Measurements from ENCODE around the gene PLP1. TPM values are rescaled to one million over a fixed set of nuclear protein-coding genes. Genes with fewer than 3 reads are reported as not detected.
"Not testable (repeated sequence)": the region's sequence is repeated elsewhere in the genome, so short reads cannot be mapped to it uniquely, and the experiment has no call there.

Gene PLP1
- polyA plus RNA-seq, 2 of the 4 experiments (the other 2 are of a cell fraction), result not detected

DNA sequence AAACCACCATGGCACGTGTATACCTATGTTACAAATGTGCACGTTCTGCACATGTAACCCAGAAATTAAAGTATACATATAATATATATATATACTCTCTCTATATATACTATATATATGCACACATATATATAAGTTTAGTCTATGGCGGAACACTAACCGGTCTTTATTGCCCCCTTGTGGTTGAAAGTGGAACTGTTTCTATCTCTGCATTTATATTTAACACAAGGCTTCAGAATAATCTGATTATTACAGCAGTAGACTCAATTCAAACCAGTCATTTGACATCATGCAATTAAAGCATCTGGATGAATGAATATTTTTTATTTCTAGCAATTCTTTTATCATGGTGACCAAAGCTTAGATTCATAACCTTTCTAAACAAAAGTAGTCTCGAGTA, 40.9 kb downstream of the PLP1 start:
- no peak overlapping the region for H3K4me2 ChIP-seq
- no peak overlapping the region for H3K4me3 ChIP-seq
- no peaks in the 10 kb centered on the region for H3K9me3 ChIP-seq
- H3K27ac ChIP-seq, result no peak overlapping the region
- no peak for TF ChIP-seq BCL3 (IDR thresholded peaks at IDR 0.05)
- TF ChIP-seq JUN (IDR thresholded peaks at IDR 0.05), result no peak
- no peak for TF ChIP-seq NR3C1 (IDR thresholded peaks at IDR 0.05)
- TF ChIP-seq JUNB (IDR thresholded peaks at IDR 0.05), result no peak
- TF ChIP-seq SMC3 (IDR thresholded peaks at IDR 0.05), result peak; percentile 53
- no peak for TF ChIP-seq HMGXB4 (CRISPR knock-in tag; IDR thresholded peaks at IDR 0.05; ENCODE audit: borderline replicate concordance)
- no peak for TF ChIP-seq CHD2 (IDR thresholded peaks at IDR 0.05; ENCODE audit: low read length, partially characterized antibody)
- TF ChIP-seq CEBPB (IDR thresholded peaks at IDR 0.05), result no peak
- TF ChIP-seq RAD21 (conservative IDR thresholded peaks at IDR 0.05 in 1 of 2, IDR thresholded peaks at IDR 0.05 in 1 of 2), result peak; percentile 65
- no peak for TF ChIP-seq BHLHE40 (IDR thresholded peaks at IDR 0.05; ENCODE audit: low read depth, low read length)
- no peak for TF ChIP-seq KDM1A (IDR thresholded peaks at IDR 0.05; ENCODE audit: low read depth)
- no peak for TF ChIP-seq RNF2 (IDR thresholded peaks at IDR 0.05; ENCODE audit: borderline replicate concordance, low read depth)
- TF ChIP-seq, protein P1, sequence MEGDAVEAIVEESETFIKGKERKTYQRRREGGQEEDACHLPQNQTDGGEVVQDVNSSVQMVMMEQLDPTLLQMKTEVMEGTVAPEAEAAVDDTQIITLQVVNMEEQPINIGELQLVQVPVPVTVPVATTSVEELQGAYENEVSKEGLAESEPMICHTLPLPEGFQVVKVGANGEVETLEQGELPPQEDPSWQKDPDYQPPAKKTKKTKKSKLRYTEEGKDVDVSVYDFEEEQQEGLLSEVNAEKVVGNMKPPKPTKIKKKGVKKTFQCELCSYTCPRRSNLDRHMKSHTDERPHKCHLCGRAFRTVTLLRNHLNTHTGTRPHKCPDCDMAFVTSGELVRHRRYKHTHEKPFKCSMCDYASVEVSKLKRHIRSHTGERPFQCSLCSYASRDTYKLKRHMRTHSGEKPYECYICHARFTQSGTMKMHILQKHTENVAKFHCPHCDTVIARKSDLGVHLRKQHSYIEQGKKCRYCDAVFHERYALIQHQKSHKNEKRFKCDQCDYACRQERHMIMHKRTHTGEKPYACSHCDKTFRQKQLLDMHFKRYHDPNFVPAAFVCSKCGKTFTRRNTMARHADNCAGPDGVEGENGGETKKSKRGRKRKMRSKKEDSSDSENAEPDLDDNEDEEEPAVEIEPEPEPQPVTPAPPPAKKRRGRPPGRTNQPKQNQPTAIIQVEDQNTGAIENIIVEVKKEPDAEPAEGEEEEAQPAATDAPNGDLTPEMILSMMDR (IDR thresholded peaks at IDR 0.05), result peak; percentile 70
- no peak for TF ChIP-seq EHF (CRISPR knock-in tag; IDR thresholded peaks at IDR 0.05)
- no peak for TF ChIP-seq FOSB (CRISPR knock-in tag; IDR thresholded peaks at IDR 0.05)
- TF ChIP-seq, protein P2, sequence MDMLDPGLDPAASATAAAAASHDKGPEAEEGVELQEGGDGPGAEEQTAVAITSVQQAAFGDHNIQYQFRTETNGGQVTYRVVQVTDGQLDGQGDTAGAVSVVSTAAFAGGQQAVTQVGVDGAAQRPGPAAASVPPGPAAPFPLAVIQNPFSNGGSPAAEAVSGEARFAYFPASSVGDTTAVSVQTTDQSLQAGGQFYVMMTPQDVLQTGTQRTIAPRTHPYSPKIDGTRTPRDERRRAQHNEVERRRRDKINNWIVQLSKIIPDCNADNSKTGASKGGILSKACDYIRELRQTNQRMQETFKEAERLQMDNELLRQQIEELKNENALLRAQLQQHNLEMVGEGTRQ (IDR thresholded peaks at IDR 0.05), result no peak
- DNase-seq (ENCODE audit: low read depth in 1 of 2, low spot score in 1 of 2) (peak in 1 of 2 experiments; percentile 38), FAIRE-seq (no peak), ATAC-seq (peak in 1 of 2 experiments; percentile 59; a peak in 2 of 6 replicates)
- ChIA-PET POLR2A (no interaction called here), CTCF (interaction anchor here (0.7 to 2.8 kb wide), 12 partner anchors 11 to 331 kb away, joined by 3 to 13 read pairs (median 4); partner anchors contain the start of gene RAB9B)
- H3K4me1 ChIP-seq, result 0 out of 3 replicates have a peak, but pooled peaks cover 5% of the 10 kb centered on the region
- WGBS (ENCODE audit: missing lambda C conversion rate), result 9% methylated on average over 5 of the region's 5 CpGs

DNA sequence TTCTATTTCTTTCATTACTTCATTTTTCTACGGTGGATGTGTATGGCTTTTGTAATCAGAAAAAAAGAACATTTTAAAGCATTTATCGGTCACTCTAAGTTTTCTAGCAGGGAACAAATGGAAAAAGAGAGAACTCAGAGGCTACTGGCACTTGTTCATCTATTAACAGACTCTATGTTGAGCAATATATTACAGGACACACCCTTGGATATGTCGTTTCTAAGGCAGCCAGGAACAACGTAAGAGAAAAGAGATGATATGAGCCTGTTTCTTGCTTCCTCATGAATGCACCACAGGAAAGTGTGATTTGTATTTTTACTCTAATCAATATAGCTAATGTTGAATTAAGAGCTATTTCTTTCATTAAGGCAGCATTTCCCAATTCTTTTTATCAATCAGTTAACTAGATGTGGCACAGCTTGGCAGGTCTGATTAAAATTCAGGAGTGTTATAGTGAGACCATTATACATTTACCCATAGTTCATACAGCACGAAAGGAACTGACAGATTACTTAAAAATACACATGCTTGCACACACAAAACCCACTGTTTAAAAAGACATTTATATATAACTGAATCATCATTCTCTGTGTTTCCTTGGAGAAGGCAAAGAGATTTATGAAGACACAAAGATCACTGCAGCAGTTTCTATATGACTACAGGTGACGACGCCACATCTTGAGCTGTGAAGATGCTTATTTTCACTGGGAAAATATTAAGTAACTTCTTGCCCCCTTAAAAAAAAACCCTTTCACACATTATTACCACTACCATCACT, 42.4 kb downstream of the PLP1 start:
- ATAC-seq (peak in 1 of 2 experiments; percentile 39; a peak in 1 of 6 replicates), FAIRE-seq (no peak), DNase-seq (ENCODE audit: low read depth in 1 of 2, low spot score in 1 of 2) (peak in 1 of 2 experiments; percentile 5)
- POLR2A ChIA-PET, result no interaction called here
- TF ChIP-seq MAFK (IDR thresholded peaks at IDR 0.05; ENCODE audit: partially characterized antibody), result no peak
- no peak for TF ChIP-seq HOXA7 (CRISPR knock-in tag; IDR thresholded peaks at IDR 0.05)
- TF ChIP-seq ZSCAN20 (CRISPR knock-in tag; IDR thresholded peaks at IDR 0.05), result no peak
- TF ChIP-seq BHLHE40 (IDR thresholded peaks at IDR 0.05; ENCODE audit: low read depth, low read length), result no peak
- CTCF ChIA-PET, result interaction anchor here (1.3 to 2.8 kb wide), 4 partner anchors 10 to 286 kb away, joined by 3 to 13 read pairs (median 4); partner anchors contain the start of gene RAB9B
- no peaks in the 10 kb centered on the region for H3K9me3 ChIP-seq
- no peak overlapping the region for H3K4me3 ChIP-seq
- H3K27ac ChIP-seq, result no peak overlapping the region
- WGBS (ENCODE audit: missing lambda C conversion rate), result 23% methylated on average over 7 of the region's 7 CpGs
- H3K4me1 ChIP-seq, result 0 out of 3 replicates have a peak, but pooled peaks cover 5% of the 10 kb centered on the region
- H3K4me2 ChIP-seq, result no peak overlapping the region

GRCh38 chrX:103820802-103821201, 44.2 kb downstream of the PLP1 start:
- H3K4me2 ChIP-seq; H3K4me1 ChIP-seq; POLR2A ChIA-PET; DNase-seq (ENCODE audit: low read depth in 1 of 2, low spot score in 1 of 2); H3K27ac ChIP-seq; FAIRE-seq; ATAC-seq; H3K9me3 ChIP-seq; H3K4me3 ChIP-seq: not testable (repeated sequence)
- CTCF ChIA-PET, result interaction anchor here (1.2 to 1.4 kb wide), 3 partner anchors 24 to 288 kb away, joined by 3 to 4 read pairs (median 3); no protein-coding TSS in a partner anchor
- 63% methylated on average over 3 of the region's 6 CpGs for WGBS (ENCODE audit: missing lambda C conversion rate)

Data from A549 (cell line).